ENCODE data around the gene SLC37A4.
A peak's percentile ranks its signal among the peaks of the same experiment; 100 is the strongest.
"Not testable (repeated sequence)": the region's sequence is repeated elsewhere in the genome, so short reads cannot be mapped to it uniquely, and the experiment has no call there.

Gene SLC37A4

GRCh38 chr11:119041821-119042514, 11.3 kb upstream of the SLC37A4 start:
- no peak for DNase-seq

GRCh38 chr11:119039471-119039870, 8.8 kb upstream of the SLC37A4 start:
- not testable (repeated sequence) for DNase-seq

- DNase-seq = no peak
Observed at GRCh38 chr11:119038884-119039283, 8.2 kb upstream of the SLC37A4 start.

- no peak for DNase-seq
Observed at GRCh38 chr11:119034813-119035212, 4.1 kb upstream of the SLC37A4 start.

- DNase-seq = not testable (repeated sequence)
Observed at GRCh38 chr11:119033421-119033820, 2.7 kb upstream of the SLC37A4 start.

GRCh38 chr11:119031912-119032280, 1.2 kb upstream of the SLC37A4 start:
- no peak for DNase-seq

- no peak for DNase-seq
Observed at GRCh38 chr11:119030029-119030328, 698 bp downstream of the SLC37A4 start.

GRCh38 chr11:119029340-119030028, 1.2 kb downstream of the SLC37A4 start:
- DNase-seq = no peak

- DNase-seq = no peak
Observed at GRCh38 chr11:119029069-119029339, 1.7 kb downstream of the SLC37A4 start.

GRCh38 chr11:119028346-119029068, 2.2 kb downstream of the SLC37A4 start:
- no peak for DNase-seq

GRCh38 chr11:119027561-119028345, 2.9 kb downstream of the SLC37A4 start:
- no peak for DNase-seq

GRCh38 chr11:119026970-119027369, 3.7 kb downstream of the SLC37A4 start:
- no peak for DNase-seq

- DNase-seq = no peak
Observed at GRCh38 chr11:119025978-119026766, 4.5 kb downstream of the SLC37A4 start.

GRCh38 chr11:119025541-119025940, 5.1 kb downstream of the SLC37A4 start:
- no peak for DNase-seq

- DNase-seq = no peak
Observed at GRCh38 chr11:119025099-119025473, 5.6 kb downstream of the SLC37A4 start.

GRCh38 chr11:119024430-119025098, 6.1 kb downstream of the SLC37A4 start:
- no peak for DNase-seq

- no peak for DNase-seq
Observed at GRCh38 chr11:119023741-119024140, 6.9 kb downstream of the SLC37A4 start.

- no peak for DNase-seq
Observed at GRCh38 chr11:119021631-119022030, 9.0 kb downstream of the SLC37A4 start.

GRCh38 chr11:119019996-119020395, 10.7 kb downstream of the SLC37A4 start:
- no peak for DNase-seq

GRCh38 chr11:119018074-119018938, 12.4 kb downstream of the SLC37A4 start, which contains the start of the genes RPS25 and TRAPPC4:
TSS of gene RPS25 (minus strand) at chr11:119018343. CDS start at chr11:119018284, 59 bp downstream.
TSS of gene TRAPPC4 (plus strand) at chr11:119018766. CDS start at chr11:119018796, 30 bp downstream.
- DNase-seq = peak; percentile 87

- DNase-seq = not testable (repeated sequence)
Observed at GRCh38 chr11:119017377-119017776, 13.3 kb downstream of the SLC37A4 start.
